GM18873 (cell line): ENCODE measurements around the gene ANO2.

Source experiments
- ATAC-seq: cut with Tn5 transposase; IDR thresholded peaks from one replicate; pipeline ENCODE4 v1.9.1; 2021; ENCODE audit warnings: mild to moderate bottlenecking, moderate library complexity, moderate number of reproducible peaks; ENCODE audit not compliant: unreplicated experiment, low FRiP score

ANO2 gene

DNA sequence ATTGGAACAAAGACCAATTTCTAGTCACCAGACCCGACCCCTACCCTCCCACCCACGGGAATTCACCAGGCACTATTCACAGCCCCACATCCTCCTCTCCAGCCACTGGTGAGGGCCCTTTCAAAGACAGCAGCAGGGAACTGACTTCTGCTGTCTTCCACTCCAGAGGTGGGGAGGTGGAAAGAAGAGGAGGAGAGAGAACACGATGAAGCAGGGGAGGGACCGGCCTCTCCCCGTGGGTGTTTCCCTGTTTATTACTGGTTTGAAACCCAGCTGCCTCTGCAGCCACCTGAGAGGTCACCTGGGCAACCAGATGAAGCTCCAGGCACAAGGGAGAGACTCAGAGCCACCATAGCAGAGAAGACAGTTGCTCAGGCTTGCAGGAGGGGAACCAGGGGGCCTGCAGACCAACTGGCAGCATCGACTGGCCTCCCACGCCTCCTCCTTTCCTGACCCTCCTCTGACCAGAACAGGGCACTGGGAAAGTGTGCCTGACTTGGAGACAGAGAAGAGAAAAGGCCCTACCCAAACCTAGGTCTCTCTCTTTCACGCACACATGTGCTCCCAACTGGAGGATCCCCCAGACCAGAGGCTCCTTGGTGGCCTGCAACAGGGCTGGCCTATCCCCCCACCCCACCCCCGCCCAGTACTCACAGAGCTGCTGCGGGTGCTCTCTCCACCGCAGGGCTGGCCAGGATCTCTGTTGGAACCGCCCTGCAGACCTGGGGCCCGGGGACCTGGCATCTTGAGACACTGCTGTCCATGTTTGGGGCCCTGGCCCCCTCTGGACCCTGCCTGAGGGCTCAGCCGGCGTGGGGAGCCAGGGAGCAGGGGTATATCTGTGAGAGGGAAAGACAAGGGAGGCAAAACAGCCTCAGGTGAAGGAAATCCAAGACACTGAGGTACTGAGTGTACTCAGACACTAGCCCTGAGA, 22.8 kb downstream of the ANO2 start:
- ATAC-seq, result no peak

DNA sequence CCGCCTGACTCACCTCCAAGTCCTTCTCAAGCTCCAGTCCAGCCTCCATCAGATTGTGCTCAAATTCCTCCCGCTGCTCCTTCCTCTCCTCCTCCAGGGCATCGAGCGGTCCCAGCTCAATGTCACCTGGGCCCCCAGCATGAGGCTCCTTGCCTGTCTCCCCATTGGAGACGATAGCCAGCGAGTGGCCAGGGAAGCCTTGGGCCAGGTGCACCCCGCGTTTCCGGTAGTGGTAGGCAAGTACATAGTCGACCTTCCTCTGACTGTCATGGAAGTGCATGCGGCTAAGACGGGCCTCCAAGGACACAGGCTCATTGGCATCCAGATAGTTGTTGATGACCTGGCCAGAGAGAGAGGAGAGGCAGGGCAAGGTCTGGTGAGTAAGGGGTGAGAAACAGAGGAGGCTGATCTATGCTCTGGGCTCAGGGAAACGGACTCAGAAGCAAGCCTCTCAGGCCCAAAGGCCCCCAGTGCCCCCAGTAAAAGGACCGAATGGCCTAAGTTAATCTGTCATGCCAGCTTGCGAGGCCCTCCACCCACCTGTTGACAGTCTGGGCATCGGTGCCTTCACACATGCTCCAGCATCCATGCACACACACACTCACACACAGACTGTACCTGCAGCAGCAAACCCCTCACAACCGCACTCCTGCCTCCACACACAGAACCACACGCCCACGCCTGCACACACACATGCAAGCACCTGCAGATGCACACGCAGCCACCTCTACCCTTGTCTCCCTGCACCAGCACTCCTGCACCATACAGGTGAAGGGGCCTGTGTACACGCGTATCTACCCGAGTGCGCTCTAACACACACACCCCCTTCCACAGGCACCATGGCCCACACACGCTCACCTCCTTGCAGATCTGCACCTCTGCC, 23.8 kb downstream of the ANO2 start:
- no peak for ATAC-seq

DNA sequence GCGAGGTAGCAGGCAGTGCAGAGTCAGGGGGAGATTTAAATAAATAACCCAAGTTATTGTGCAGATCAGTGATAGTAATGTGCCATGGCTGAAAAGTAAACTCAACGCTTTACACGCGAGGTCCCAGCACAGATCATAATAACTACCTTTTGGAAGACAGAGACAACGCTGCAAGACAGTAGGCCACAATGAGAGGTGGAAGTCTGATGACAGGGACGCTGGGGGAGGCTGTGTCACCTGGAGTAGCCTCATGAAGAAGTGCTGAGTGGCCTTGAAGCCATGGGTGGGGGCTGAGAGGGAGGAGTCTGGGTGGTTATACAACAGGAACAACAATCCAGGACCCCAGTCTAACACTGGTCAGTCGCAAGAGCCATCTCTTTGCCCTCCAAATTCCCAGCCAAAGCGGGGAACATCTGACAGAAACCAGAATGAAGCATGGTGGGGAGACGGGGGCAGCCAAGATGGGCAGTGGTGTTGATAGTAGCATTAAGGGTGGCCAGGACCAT, 28.2 kb downstream of the ANO2 start:
- ATAC-seq, result no peak

- no peak for ATAC-seq
Measured at GRCh38 chr12:5915511-5915910, 29.5 kb downstream of the ANO2 start.

DNA sequence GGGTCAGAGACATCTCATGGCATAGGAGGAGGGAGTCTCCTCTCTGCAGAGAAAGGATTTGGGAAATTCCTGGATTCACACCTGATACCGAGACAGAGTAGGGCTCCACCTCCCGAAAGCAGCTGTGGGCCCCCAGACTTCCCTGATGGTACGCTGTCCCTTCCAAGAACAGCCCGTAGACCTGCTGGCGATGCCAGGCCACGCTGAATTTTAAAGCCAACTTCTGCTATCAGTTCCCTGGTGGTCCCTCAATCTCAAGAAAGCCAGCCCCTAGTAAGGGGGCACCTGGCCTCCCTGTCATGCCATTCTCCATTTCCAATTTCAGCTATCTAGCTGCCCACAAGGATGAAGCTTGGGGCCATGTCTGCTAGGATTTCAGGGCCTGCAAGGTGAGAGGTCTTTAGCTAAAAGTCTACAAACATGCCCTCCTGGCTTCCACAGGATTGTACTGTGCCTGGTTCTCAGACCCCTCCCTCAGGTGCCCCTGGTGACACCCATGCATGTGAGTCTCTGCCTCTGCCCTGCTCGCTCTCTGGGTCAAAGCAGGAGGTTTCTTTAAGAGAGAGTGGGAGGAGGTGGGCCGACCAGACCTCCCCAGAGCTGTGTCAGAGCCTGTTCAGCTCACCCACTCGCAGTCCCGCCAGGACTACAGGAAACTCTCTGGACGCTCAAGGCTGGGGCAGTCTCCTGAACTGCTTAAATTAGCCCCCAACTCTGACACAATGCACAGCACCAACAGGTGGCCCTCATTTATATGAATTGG, 30.5 kb downstream of the ANO2 start:
- no peak for ATAC-seq

DNA sequence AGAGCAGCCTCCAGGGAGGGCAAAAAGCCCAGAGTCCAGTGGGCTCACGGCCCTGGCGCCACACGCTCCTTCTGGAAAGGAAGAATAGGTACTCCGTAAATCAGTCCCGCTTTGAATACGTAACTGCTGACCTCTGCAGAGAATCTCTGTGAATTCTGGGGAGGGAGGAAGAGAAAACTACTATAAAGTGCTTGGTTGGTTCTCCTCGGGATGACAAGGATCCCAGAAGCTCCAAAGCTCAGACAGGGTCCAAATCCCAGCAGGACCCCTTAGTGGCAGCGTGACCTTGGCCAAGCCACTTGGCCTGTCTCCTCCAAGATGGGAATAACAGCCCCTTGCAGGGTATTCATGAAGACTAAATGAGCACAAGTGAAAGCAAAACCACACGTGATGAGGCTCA, 31.7 kb downstream of the ANO2 start:
- no peak for ATAC-seq

GRCh38 chr12:5912437-5913334, 32.4 kb downstream of the ANO2 start:
- ATAC-seq, result no peak

GRCh38 chr12:5912011-5912410, 33.0 kb downstream of the ANO2 start:
- ATAC-seq, result no peak

DNA sequence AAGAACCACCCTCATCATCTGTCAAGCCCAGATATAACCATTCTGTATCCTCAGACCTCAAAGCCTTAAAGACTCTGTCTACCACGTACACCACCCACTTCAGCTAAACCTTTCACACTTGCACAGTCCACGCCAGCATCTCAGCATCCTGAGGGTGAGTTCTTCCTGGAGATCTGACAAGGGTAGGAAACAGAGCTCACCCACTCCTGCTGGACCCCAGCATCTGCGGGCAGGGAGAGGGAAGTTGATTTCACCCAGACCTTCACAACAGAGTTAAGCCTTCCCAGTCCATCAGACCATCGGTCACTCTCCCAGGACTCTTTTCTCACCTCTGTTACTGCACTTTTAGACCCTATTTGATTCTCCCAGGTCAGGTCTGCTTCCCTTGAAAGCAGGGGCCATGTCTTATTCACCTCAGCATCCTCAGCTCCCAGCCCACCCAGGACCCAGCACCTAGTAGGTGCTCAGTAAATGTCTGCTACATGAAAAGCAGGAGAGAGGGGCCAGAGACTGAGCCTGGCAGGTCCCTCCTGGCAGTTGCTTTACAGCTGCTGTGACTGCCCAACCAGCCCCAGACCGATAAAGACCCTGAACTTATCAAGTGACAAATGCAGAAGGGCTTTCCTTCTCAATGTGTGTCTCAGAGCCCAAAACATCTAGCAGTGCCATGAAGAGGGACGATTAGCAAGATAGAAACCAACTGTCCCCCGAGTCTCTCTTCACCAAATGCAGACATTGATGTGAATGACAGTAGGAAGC, 34.1 kb downstream of the ANO2 start:
- ATAC-seq, result no peak

DNA sequence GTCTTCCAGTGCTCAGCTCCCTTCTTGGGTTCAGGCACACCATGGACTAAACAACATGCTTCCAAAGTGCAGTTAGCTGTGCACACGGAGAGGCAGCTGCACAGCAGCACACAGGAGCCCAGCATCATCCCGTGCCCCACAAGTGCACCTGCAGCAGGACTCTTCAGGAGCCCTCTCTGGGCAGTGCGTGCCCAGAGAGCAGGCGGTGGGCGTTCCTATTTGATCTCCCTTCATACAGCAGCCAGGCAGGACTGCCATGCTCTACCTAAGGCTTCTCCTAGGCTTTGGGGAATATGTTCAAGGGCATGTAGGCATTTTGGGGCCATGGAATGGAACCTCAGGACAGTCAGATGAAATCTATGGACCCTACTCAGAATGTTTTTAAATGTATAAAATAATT, 35.5 kb downstream of the ANO2 start:
- ATAC-seq, result no peak

- no peak for ATAC-seq
Measured at GRCh38 chr12:5908251-5908650, 36.8 kb downstream of the ANO2 start.

DNA sequence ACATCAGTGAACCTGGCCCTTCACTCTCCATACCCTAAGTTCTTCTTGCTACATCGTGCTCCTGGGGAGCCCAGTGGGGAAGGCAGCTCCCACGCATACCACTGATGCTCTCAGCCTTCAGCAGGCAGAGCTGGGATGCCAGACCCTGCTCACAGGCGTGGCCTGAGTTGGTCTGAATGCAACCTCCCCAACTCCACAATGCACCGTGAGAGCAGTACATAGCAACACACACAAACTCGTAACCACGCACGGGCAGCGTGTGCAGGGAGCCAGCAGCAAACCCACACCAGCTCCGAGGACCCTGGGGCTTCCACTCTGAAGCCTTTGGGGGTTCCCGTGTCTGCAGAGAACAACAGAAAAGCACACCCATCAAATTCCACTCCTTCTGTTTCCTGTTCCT, 37.3 kb downstream of the ANO2 start:
- ATAC-seq, result no peak

GRCh38 chr12:5905757-5906156, 39.3 kb downstream of the ANO2 start:
- no peak for ATAC-seq

- no peak for ATAC-seq
Measured at GRCh38 chr12:5904969-5905368, 40.1 kb downstream of the ANO2 start.

DNA sequence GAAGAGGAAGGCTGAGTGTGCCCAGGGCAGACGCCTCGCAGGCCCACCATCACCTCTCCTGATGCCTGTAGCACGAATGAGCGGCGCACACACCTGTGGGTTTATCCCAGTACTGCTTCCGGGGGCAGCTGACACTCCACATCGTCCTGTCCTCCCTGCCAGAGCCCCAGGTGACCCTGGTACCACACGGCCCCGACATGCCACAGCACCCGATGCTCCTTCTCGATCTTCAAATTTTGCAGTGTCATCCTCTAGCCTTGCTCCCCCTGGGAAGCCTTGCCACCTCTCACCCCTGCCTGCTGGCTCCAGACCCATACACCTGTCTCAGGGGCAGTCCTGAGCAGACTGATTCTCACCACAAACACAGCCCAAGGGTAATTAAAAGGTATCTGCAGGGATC, 40.6 kb downstream of the ANO2 start:
- ATAC-seq, result no peak

DNA sequence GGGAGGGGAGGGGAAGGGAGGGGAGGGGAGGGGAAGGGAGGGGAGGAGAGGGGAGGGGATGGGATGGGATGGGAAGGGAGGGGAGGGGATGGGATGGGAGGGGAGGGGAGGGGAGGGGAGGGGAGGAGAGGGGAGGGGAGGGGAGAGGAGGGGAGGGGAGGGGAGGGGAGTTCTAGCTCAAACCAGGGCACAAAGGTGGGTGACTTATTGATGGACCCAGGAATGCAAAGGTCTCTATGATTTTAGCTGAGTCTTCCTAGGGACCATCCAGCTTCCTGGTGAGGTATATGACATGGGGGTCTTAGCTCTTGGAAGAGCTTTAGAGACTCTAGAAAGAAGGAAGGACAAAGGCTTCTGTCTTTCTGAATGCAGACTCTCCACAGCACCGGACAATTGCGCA, 42.3 kb downstream of the ANO2 start:
- ATAC-seq, result no peak

DNA sequence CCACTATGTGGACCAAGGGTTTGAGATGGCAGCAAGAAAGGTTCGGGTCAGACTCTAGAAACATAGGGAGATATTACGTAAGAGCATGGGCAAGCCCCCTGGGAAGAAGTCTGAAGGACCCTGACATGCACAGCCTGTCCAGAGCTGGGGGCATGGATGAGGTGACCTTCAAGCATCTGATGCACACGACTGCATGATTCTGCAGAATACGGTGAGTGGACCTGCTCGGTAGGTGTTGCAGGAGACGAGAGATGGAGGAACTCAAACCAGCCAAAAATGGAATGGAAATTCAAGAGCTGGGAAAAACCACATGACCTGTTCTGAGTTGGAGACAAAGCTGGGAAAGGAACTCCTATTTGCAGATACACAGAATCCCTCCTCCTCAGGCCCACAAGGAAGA, 43.6 kb downstream of the ANO2 start:
- ATAC-seq, result no peak

GRCh38 chr12:5900533-5901205, 44.4 kb downstream of the ANO2 start:
- ATAC-seq, result no peak
